ENCODE data around the gene RFX8.
"Not testable (repeated sequence)": the region's sequence is repeated elsewhere in the genome, so short reads cannot be mapped to it uniquely, and the experiment has no call there.

RFX8 gene

DNA sequence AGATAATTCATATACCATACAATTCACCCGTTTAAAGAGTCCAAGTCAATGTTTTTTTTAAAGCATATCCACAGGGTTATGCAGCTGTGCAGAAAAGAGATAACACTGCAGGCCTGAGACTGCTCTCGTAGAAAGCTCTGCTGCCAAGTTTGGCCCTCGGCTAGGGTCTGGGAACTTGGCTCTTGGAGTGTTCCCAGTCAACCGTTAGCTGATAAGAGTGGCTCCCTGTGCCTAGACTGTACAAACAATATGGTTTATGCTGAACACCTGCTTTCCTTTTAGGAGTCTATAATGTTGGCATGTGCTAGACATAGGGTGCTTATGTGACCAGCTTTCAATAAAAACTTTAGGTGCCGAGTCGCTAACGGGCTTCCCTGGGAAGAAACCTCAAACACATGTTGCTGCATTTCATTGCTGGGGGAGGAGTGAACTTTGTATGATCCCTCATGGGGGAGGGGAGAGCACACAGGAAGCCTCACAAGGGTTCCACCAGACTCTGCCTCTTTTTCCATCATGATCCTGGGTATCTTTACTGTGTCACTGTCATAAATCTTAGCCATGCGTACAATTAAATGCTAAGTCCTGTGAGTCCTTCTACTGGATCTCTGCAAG lies 34.7 kb downstream of the RFX8 start:
- DNase-seq (ENCODE audit: low read depth), result no peak

GRCh38 chr2:101439716-101440115 lies 35.2 kb downstream of the RFX8 start:
- no peak for DNase-seq (ENCODE audit: low read depth)

DNA sequence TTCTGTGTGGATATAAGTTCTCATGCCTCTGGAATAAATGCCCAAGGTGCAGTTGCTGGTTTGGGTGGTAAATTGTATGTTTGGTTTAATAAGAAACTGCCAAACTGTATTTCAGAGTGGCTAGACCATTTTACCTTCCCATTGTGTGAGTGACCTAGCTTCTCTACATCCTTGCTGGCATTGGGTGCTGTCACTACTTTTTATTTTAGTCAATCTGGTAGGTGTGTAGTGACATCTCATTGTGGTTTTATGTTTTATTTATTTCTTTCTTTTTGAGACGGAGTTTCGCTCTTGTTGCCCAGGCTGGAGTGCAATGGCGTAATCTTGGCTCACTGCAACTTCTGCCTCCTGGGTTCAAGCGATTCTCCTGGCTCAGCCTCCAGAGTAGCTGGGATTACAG lies 36.4 kb downstream of the RFX8 start:
- not testable (repeated sequence) for DNase-seq (ENCODE audit: low read depth)

- peak; percentile 65 for DNase-seq (ENCODE audit: low read depth)
Observed at GRCh38 chr2:101435001-101435862, 39.7 kb downstream of the RFX8 start.

DNA sequence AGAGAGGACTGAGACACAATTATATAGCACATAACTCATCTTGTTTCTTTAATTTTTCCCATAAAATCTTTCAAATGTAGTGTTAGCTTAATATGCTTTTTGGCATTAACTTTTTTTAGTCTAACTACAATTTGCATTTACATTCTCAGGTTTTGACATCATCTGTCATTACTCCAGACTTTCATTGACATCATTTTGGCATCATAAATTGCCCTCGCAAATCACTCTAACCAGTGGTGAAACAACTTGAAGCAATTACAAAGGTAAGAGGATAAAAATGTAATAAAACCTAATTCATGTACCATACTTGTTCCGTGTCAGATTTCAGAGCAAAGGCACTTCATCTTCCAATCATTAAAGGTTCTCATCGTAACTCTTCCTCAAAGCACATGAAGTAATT lies 41.4 kb downstream of the RFX8 start:
- no peak for DNase-seq (ENCODE audit: low read depth)

DNA sequence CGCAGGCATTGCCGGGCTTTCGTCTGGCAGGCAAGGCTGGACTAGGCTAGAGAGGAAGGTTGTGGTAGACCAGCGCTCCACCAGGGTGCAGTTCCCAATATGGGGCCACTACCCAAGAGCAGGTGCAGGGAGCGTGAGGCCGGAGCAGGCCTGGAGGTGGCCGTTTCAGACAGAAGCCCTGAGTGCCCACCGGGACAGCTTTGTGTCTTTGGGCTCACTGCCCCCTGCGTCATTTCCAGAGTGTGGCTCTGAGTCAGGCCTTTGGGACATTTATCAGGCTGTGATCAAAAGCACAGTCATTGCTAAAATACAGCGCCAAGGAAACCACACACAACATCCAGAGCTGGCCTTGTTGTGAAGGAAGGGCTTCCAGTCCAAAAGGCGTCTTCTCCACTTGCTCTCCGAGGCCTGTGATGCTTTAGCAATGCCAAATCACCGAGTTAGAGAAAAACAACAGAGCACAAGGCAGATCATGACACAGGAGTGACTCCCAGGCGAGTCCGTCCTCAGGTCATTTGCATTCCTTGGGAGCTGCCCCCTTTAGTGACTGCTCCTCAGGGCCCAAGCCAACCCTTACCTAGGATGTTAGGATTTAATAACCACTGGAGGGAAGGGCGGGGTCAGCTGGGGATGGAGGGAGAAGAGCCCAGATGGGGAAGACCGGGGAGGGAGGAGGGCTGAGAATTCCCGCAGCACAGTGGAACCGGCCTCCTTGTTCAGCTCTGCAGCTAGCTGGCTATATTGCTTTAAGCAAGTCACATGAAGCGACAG lies 42.3 kb downstream of the RFX8 start:
- DNase-seq (ENCODE audit: low read depth), result peak; percentile 70

DNA sequence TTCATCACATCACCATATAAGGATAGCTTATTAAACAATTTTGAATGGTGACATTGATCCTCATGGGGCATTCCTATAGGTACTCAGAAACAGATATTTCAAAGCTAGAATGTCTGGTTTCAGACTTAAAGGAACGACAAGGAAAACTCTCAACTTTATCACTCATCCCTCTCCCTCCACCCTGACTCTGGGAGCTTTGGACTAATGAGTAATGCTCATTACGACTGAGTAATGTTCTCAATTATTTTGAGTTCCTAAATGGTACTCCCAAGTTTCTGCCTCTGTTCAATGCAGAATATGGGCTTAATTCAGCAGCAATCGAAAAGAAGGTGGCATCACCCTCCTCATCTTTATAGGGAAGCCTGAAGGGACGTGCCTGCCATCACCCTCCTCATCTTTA lies 43.4 kb downstream of the RFX8 start:
- DNase-seq (ENCODE audit: low read depth), result no peak

DNA sequence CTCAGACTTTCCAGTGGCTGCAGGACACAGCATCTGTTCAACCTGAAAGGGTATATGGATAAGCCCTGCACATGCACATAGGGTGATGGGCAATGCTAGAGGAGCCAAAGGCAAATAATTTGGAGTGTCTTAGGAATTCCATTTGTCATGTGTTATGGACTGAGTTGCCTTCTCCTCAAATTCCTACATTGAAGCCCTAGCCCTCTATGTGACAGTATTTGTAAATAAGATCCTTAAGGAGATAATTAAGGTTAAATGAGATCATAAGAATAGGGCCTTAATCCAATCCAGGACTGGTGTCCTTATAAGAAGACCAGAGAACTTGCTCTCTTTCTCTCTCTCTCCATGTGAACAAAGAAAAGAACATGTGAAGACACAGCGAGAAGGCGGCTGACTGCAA lies 44.8 kb downstream of the RFX8 start:
- no peak for DNase-seq (ENCODE audit: low read depth)

GRCh38 chr2:101429453-101429852 lies 45.5 kb downstream of the RFX8 start:
- no peak for DNase-seq (ENCODE audit: low read depth)

DNA sequence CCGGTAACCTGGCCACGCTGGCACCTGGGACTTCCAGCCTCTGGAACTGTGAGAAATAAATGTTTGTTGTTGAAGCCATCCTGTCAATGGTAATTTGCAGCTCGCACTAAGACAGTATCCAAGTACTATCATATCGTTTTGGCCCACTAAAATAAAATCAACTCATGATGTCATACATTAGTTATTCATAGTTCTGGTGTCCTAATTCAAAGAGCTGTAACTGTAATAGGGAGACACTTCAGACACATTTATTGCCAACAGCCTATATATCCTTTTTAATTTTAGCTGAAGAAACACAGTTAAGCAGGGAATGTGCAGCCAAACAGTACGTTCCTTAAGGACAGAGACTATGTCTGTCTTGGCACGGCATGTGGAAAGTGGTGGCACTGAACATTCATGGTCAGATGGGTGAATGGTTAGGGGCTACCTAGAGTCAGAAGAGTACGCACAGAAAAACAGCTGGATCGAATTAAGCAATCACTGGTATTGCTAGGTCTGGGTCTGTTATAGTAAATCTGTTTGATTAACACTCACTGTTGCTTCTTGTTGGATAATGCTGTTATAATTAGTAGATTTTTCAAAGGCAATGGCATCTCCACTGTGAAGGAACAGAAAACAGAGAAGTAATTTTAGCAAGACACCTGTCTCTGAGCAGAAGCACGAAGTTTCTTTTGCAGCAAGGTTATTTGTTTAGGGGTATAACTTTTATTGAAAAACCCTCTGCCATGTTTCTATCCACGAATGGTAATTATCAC lies 46.3 kb downstream of the RFX8 start:
- DNase-seq (ENCODE audit: low read depth), result no peak

- no peak for DNase-seq (ENCODE audit: low read depth)
Observed at GRCh38 chr2:101427743-101428142, 47.2 kb downstream of the RFX8 start.

DNA sequence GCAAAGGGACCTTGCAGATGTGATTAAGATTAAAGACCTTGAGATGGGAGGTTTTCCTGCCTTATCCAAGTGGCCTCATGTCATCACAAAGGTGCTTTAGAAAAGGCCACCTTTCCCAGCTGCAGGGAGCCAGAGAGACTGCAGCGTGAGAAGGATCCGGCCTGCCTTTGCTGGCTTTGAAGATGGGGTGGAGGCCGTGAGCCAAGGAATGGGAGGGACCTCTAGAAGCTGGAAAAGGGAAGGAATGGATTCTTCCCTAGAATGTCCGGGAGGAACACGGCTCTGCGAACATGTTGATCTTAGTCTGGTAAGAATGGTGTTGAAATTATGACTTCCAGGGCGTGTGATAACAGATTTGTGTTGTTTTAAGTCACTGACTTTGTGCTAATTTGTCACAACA lies 47.7 kb downstream of the RFX8 start:
- no peak for DNase-seq (ENCODE audit: low read depth)

- DNase-seq (ENCODE audit: low read depth), result no peak
Observed at GRCh38 chr2:101426822-101427221, 48.1 kb downstream of the RFX8 start.

DNA sequence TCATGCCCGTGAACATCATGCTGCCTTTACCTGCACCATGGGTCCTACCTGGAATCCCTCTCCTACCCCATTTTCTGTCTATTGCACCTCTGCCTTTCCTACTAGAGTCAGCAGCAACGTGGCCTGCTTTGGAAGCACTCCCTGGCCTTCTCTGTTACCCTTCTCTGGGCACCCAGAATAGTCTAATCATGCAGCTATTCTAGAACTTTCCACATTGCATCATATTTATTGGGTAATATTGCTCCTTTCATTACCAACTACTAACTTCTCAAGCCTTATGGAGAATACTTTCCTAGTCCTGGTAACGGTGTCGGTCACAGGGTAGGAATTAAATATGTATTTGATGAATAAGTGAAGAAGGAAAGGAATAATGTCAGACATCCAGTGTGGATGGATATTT lies 54.3 kb downstream of the RFX8 start:
- no peak for DNase-seq (ENCODE audit: low read depth)

DNA sequence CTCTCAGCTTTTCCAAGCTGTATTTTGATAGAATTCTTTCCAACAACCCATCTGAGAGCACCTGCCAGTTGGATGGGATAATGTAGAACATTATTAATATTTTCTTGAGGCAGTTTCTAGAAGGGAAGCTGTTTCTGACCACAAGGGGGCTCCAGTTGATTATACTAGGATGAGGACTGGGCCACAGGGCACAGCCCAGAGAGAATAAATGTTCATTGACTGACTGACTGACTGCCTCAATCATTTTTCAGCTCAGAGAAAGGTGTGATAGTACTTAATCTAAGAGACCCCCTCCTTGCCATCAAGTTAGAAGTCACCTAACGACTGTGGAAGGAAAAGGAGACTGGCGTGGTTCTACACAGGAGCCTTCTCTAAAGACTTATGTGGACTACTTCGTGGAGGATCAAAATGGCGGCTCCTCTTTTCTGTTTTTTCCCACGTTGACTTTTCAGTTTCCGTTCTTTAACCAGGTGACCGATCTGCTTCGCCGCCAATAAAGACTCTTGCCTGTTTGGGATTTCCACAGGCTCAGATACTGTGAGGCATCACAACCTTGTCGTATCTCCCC lies 55.7 kb downstream of the RFX8 start:
- DNase-seq (ENCODE audit: low read depth), result peak; percentile 57

DNA sequence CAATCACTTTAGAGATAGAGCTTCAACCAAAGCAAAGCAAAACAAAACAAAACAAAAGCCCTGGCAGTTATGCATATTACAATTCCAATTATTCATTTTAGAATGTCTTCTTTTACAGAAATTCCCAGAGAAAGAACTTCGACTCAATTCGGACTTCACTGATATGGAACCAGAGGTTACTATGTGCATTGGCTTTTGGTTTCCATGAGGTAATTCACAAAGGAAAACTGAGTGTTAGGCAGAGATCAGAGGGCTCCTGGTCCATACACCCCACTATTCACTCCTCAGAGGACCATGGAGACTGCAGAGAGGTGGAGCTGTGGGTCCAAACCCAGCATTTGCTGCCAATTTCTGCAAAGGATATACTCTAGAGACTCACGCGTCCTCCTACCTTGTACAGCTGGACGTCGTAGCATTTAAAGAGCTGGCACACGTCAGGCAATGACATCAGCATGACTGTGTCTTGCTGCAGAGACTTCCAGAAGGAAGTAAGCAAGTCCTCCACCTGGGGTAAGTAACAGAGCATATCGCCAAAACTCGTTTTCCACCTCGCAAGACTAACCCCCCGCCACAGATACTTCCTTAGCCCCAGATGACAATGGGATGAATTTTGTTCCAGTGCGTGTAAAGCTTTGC lies 56.3 kb downstream of the RFX8 start:
- no peak for DNase-seq (ENCODE audit: low read depth)

- no peak for DNase-seq (ENCODE audit: low read depth)
Observed at GRCh38 chr2:101416609-101417008, 58.3 kb downstream of the RFX8 start.

GRCh38 chr2:101415884-101416283 lies 59.0 kb downstream of the RFX8 start:
- no peak for DNase-seq (ENCODE audit: low read depth)

DNA sequence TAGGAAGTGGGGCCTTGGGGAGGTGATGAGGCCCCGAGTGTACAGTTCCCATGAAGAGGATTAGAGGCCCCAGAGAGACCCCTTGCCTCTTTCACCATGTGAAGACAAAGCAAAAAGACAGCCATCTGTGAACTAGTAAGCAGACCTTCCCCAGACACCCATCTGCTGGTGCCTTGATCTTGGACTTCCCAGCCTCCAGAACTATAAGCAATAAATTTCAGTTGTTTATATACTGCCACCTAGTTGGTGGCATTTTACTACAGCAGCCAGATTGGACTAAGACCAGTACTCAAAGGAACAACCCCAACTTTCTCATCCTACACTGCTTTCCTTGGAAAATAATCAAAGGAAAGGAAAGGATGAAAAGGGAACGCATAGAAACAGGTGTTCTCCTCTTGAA lies 59.7 kb downstream of the RFX8 start:
- DNase-seq (ENCODE audit: low read depth), result no peak

GRCh38 chr2:101412092-101412694 lies 62.7 kb downstream of the RFX8 start:
- no peak for DNase-seq (ENCODE audit: low read depth)

DNA sequence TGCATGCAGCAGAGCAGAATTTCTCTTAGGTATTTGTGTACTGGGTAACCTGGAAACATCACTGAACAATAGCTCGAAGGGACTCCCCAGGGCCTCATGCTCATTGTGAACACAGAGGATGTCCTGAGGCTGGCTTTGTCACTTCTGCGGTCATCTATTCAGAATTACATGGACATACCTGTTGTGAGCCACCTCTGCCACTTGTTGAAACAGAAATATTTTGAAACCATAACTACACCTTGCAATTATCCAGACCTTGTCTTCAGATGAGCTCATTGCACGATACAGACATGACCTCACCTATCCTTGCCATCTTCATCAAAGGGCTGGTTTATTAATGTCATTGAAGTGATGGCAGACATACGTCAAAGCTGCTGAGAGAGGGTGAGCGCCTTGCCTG lies 64.2 kb downstream of the RFX8 start:
- no peak for DNase-seq (ENCODE audit: low read depth)
